Endothelial cell of umbilical vein (primary cell): Measurements from ENCODE around the gene ADAMTSL3. TPM values are rescaled to one million over a fixed set of nuclear protein-coding genes. Genes with fewer than 3 reads are reported as not detected.

Experiments
- BruUV-seq: library from RNA; stranded (reverse); fragments of 400-500 nt; replicated peaks from 2 replicates; lab custom pipeline; 2021; lab: Mats Ljungman, UMichigan
- CTCF ChIA-PET: fragments of 300-600, 350-600 bp; sonication (Branson Sonifier 250); formaldehyde crosslinking; loops from one replicate; lab custom pipeline; 2021; ENCODE audit warnings: antibody characterized with exemption, inconsistent platforms; lab: Charles Lee
- POLR2A ChIA-PET: fragments of 300-600, 350-600 bp; sonication (Branson Sonifier 250); formaldehyde crosslinking; loops from one replicate; lab custom pipeline; 2021; ENCODE audit warnings: antibody characterized with exemption, inconsistent platforms; lab: Charles Lee
- DNase-seq: peaks from one replicate; pipeline ENCODE4 v3.0.0-alpha.2; 2011; ENCODE audit warnings: low read depth, low spot score
- FAIRE-seq: peaks from 2 replicates; lab custom pipeline; 2011; peaks lifted over from hg19 to GRCh38; lab: Jason Lieb, UNC
- H2AFZ ChIP-seq: 2 replicates; pipeline ENCODE4 v1.6.0; 2012; ENCODE audit warnings: low read depth, low read length, control low read depth, inconsistent platforms
- H3K27ac ChIP-seq: 2 replicates; pipeline ENCODE4 v1.5.1; 2011; ENCODE audit warnings: low read depth, mild to moderate bottlenecking, control low read depth, low read length, moderate library complexity; ENCODE audit not compliant: insufficient read depth
- H3K27me3 ChIP-seq, 2 experiments: 2 replicates each; pipeline versions ENCODE4 v1.6.0 to v1.6.1; 2011; ENCODE audit warnings: low read length in 2 of 2, mixed read lengths in 1 of 2; ENCODE audit not compliant: control insufficient read depth in 2 of 2, insufficient read depth in 2 of 2
- H3K36me3 ChIP-seq, 2 experiments: 2 replicates in 1 of 2; 3 replicates in 1 of 2; pipeline ENCODE4 v1.5.1; 2011; ENCODE audit warnings: low read length in 2 of 2, mild to moderate bottlenecking in 1 of 2, moderate library complexity in 1 of 2; ENCODE audit not compliant: control insufficient read depth in 2 of 2, insufficient read depth in 2 of 2; ENCODE audit errors: extremely low read depth in 1 of 2
- H3K4me1 ChIP-seq: 3 replicates; pipeline ENCODE4 v1.5.1; 2011; ENCODE audit warnings: mild to moderate bottlenecking, low read length; ENCODE audit not compliant: control insufficient read depth, insufficient read depth; ENCODE audit errors: extremely low read depth
- H3K4me2 ChIP-seq: 2 replicates; pipeline ENCODE4 v1.6.1; 2011; ENCODE audit warnings: low read length, control low read depth, mixed read lengths; ENCODE audit not compliant: insufficient read depth
- H3K4me3 ChIP-seq, 3 experiments: fragments of 200-600 bp in 1 of 3; sonication (generic), shearing (Covaris generic) in 1 of 3; replicated peaks in 1 of 3; 2 replicates each; pipeline ENCODE4 v1.5.1; 2011 to 2016; ENCODE audit warnings: control low read depth in 3 of 3, low read length in 3 of 3, mild to moderate bottlenecking in 2 of 3, inconsistent platforms in 1 of 3, low read depth in 1 of 3, moderate library complexity in 1 of 3; ENCODE audit not compliant: insufficient read depth in 1 of 3
- H3K79me2 ChIP-seq: 2 replicates; pipeline ENCODE4 v1.6.0; 2012; ENCODE audit warnings: low read length, inconsistent platforms; ENCODE audit not compliant: control insufficient read depth, insufficient read depth
- H3K9ac ChIP-seq: replicated peaks from 2 replicates; pipeline ENCODE3; 2011; ENCODE audit warnings: low read length, control low read depth; ENCODE audit not compliant: insufficient read depth; ENCODE audit errors: extremely low read depth
- H3K9me1 ChIP-seq: replicated peaks from 3 replicates; pipeline ENCODE4 v1.6.0; 2011; ENCODE audit warnings: mild to moderate bottlenecking, low read length; ENCODE audit not compliant: control insufficient read depth, insufficient read depth; ENCODE audit errors: extremely low read depth
- H3K9me3 ChIP-seq: replicated peaks from 2 replicates; pipeline ENCODE4 v1.5.1; 2012; ENCODE audit warnings: low read length, inconsistent platforms; ENCODE audit not compliant: control insufficient read depth, insufficient read depth
- H4K20me1 ChIP-seq: replicated peaks from 2 replicates; pipeline ENCODE3; 2011; ENCODE audit warnings: mild to moderate bottlenecking, low read length; ENCODE audit not compliant: control insufficient read depth, insufficient read depth; ENCODE audit errors: extremely low read depth
- CTCF ChIP-seq, 2 donors: IDR thresholded peaks; 1 replicate in 1 of 2; 2 replicates in 1 of 2; pipeline ENCODE4 v1.5.1; 2011; ENCODE audit warnings: low read length in 2 of 2, mild to moderate bottlenecking in 2 of 2, moderate library complexity in 2 of 2, control low read depth in 1 of 2, inconsistent platforms in 1 of 2, low read depth in 1 of 2; ENCODE audit not compliant: insufficient read depth in 1 of 2; ENCODE audit errors: extremely low read depth in 1 of 2
- EZH2 ChIP-seq: IDR thresholded peaks from 2 replicates; pipeline ENCODE4 v1.6.1; 2012; ENCODE audit warnings: borderline replicate concordance, low read depth, mild to moderate bottlenecking, moderate library complexity, low read length, inconsistent platforms; ENCODE audit not compliant: severe bottlenecking
- FOS ChIP-seq: IDR thresholded peaks from 2 replicates; pipeline ENCODE4 v1.6.1; 2011; ENCODE audit warnings: mild to moderate bottlenecking, low read length, moderate library complexity, borderline replicate concordance; ENCODE audit not compliant: insufficient read depth
- GATA2 ChIP-seq: IDR thresholded peaks from 2 replicates; pipeline ENCODE4 v1.7.0; 2011; ENCODE audit warnings: low read depth, mild to moderate bottlenecking, moderate library complexity, mixed read lengths, low read length; ENCODE audit not compliant: insufficient read length, insufficient read depth
- JUN ChIP-seq: IDR thresholded peaks from 2 replicates; pipeline ENCODE4 v1.6.1; 2011; ENCODE audit warnings: borderline replicate concordance, low read depth; ENCODE audit not compliant: insufficient read length, insufficient read depth
- MAX ChIP-seq: IDR thresholded peaks from 2 replicates; pipeline ENCODE4 v1.6.1; 2011; ENCODE audit not compliant: insufficient read depth, insufficient read length
- MYC ChIP-seq: IDR thresholded peaks from one replicate; pipeline ENCODE4 v1.6.1; 2011; ENCODE audit warnings: mild to moderate bottlenecking, low read depth, low read length
- POLR2A ChIP-seq: IDR thresholded peaks from 2 replicates; pipeline ENCODE4 v1.6.1; 2012; ENCODE audit warnings: low read depth, mild to moderate bottlenecking, control low read depth, low read length
- POLR2AphosphoS5 ChIP-seq: IDR thresholded peaks from 2 replicates; pipeline ENCODE4 v1.6.1; 2012; ENCODE audit warnings: low read depth, mild to moderate bottlenecking, control low read depth, low read length, moderate library complexity; ENCODE audit not compliant: insufficient read depth
- dilution Hi-C: fragments of 300-500 bp; cut with MboI; formaldehyde crosslinking; loops from one replicate; pipeline ENCODE4 v1.15.0; 2019; ENCODE audit warnings: low sequenced_read_pairs; ENCODE audit not compliant: extremely low pct_ligation_motif_present
- intact Hi-C: fragments of 100-400 bp; cut with micrococcal nuclease; formaldehyde crosslinking; loops from one replicate; pipeline ENCODE4 v1.10.0; 2022
- polyA plus RNA-seq, 4 experiments: library from polyadenylated mRNA; depleted of rRNA in 3 of 4; stranded (reverse) in 3 of 4; unstranded in 1 of 4; fragments of >200 nt; gene quantifications; 2 replicates each; pipeline versions ENCODE4 v1.2.1 to v1.2.3, GENCODE V29; 2011 to 2012; ENCODE audit warnings: missing spikeins in 1 of 4
- total RNA-seq: library from RNA; stranded (reverse); gene quantifications from 2 replicates; pipeline ENCODE4 v1.2.3, GENCODE V29; 2021

Gene ADAMTSL3
- total and polyA plus RNA-seq, 2 donors (not counting 3 experiments of a cell fraction or from before 2014, with no cell fraction given), result not detected

GRCh38 chr15:83769411-83769999 is 115.6 kb downstream of the ADAMTSL3 start:
- no peak overlapping the region for H3K27ac ChIP-seq
- H3K4me1 ChIP-seq, result no peaks in the 10 kb centered on the region
- no peaks in the 10 kb centered on the region for H3K36me3 ChIP-seq
- H3K9me3 ChIP-seq, result no peaks in the 10 kb centered on the region
- CTCF ChIA-PET, result no interaction called here
- no peak overlapping the region for H3K4me3 ChIP-seq
- H3K27me3 ChIP-seq, result no peaks in the 10 kb centered on the region
- no peak overlapping the region for H3K9ac ChIP-seq
- POLR2A ChIA-PET, result no interaction called here
- H2AFZ ChIP-seq, result no peak overlapping the region
- H3K9me1 ChIP-seq, result no peaks in the 10 kb centered on the region
- no peak for FAIRE-seq
- TF ChIP-seq JUN (no peak), POLR2A (no peak), POLR2AphosphoS5 (no peak), GATA2 (no peak), EZH2 (no peak), MYC (no peak), MAX (no peak), CTCF (IDR thresholded peaks at IDR 0.05; ENCODE audit: extremely low read depth in 1 of 2, insufficient read depth in 1 of 2, low read depth in 1 of 2, low read length in 2 of 2) (no peak), FOS (no peak)
- H4K20me1 ChIP-seq, result no peaks in the 10 kb centered on the region
- BruUV-seq, result no TSS peak
- intact Hi-C loops, result no loop called here
- DNase-seq, result no peak
- dilution Hi-C loops, result no loop called here
- no peaks in the 10 kb centered on the region for H3K79me2 ChIP-seq
- H3K4me2 ChIP-seq, result no peak overlapping the region
